HS-5 (cell line): Measurements from ENCODE around the gene OR13F1.
"Not testable (repeated sequence)": the region's sequence is repeated elsewhere in the genome, so short reads cannot be mapped to it uniquely, and the experiment has no call there.

Experiments used
- DNase-seq: peaks from one replicate; pipeline ENCODE4 v3.0.0-alpha.2; 2012; ENCODE audit warnings: low read depth

Gene OR13F1, protein sequence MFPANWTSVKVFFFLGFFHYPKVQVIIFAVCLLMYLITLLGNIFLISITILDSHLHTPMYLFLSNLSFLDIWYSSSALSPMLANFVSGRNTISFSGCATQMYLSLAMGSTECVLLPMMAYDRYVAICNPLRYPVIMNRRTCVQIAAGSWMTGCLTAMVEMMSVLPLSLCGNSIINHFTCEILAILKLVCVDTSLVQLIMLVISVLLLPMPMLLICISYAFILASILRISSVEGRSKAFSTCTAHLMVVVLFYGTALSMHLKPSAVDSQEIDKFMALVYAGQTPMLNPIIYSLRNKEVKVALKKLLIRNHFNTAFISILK

DNA sequence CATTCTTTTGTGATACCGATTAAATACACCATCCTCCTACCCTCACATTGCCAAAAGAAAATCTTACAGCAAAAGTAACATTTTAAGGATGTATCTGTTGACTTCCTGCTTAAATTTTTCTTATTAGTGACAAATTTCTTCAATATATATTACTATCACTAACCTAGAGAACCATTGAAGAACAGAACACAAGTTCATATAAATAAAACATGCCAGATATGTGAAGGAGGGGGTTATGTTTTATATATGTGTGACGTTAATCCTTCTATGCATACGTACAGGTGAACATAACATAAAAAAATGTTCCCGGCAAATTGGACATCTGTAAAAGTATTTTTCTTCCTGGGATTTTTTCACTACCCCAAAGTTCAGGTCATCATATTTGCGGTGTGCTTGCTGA lies at the start of gene OR13F1:
Gene OR13F1 (plus strand): TSS at position 301 of the 400 bp plus-strand sequence. CDS start 0 bp downstream, at position 301.
- DNase-seq = no peak

DNA sequence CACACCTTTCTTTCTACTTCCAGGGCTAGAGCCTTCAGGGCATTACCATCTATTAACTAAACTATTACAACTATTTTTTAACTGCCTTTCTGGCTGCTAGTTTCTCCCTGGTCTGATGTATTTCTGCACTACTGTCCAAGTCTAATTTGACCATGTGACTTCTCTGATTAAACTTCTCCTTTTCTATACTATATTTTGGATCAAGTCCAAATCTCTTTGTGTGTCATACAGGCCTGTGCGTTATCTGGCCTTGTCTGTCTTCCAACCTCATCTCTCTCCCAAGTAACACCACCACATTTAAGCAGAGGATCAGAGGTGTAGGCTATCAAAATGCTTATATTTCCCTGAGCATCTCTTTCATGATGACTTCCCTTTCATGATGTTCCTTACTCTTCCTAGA lies 47.2 kb upstream of the OR13F1 start:
- no peak for DNase-seq

DNA sequence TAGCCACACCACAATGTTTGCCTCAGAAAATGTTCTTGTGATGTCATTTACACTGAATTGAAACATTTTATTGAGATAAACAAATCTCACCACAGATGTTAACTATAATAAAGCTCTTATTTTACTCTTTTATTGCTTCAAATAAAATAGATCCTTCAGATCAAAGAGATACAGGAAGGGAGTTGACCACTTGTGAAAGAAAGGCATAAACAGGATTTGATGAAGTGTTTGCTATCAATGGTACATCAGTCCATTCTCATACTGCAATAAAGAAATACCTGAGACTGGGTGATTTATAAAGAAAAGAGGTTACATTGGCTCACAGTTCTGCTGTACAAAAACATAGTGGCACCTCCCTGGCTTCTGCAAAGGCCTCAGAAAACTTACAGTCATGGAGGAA lies 40.2 kb upstream of the OR13F1 start:
- no peak for DNase-seq

DNA sequence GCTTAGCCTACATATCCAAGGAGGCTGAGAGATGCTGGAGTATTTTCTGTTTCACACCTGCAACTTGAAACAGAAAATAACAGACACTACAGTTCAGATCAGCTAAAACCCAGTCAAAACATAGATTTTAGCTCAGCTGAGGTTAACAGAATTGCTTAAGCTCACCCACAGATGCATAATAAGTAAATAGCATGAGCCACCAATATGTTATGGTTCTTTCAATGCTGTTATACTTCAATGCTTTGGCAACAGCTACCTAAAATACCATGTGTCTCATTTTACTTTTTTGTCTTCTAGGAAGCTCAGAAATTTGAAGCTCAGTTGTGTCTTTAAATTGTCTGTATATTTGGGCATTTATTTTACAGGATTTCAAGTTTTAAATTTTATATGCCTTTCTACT lies 35.8 kb upstream of the OR13F1 start:
- DNase-seq = no peak

DNA sequence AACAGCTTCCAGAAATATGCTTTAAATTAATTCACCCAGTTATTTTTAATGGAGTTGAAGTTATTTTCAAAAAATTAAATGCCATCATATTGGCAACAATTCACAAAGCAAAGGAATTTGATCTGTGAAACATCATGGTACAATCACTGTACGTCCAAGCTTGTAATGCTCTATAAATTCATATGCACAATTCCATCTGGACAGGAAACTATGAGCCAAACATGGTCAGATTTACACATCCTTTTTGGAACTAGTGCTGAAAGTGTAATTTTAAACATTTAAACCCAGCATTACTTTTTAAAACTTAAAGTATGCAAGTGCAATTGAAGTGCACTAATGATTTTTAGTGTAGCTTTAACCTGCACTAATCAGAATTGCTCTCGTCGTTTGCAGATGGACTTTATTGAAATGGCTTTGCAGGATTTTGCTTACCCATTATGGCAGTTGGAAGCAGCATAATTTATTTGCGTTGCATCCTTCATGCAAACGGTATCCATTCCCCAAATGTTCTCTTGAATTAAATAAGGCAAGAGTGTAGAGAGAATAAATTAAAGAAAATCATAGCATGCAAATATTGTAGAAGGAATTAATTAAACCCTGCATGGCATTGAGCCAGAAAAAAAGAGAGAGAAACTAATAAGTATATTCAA lies 21.0 kb upstream of the OR13F1 start:
- no peak for DNase-seq

DNA sequence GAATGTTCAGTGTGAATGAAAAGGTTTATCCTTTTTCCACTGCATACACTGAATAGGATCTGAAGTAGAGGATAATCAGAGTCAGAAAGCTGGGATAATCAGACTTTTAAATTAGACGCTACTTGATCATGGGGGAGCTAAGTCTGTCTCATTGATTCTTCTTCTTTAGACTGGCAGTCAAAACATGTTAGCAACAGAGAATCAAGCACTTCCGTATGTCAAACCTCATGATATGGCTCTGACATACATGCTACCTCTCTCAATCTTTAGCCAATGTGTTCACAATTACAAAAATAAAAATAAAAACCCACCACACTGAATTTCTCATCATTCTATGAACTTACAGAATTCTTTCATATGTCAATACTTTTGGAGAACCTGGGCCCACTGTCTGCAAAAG lies 19.0 kb upstream of the OR13F1 start:
- DNase-seq = no peak

DNA sequence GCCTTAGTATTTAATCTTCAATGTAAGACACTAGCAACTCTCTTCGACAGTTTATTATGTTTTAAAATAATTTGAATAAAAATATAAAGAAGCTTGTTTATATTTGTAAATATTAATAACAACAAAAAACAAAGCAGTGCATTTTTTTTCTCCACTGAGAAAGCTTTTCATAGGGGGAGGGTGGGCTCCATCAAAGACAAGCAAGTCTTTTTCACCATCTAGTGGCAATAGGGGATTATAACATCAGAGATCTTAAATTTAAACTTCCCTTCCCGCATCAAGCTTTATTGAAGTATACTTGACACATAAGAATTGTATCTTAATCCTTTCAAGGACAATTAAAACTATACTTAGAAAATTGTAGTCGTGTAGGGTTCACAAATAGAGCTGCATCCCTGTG lies 9.3 kb upstream of the OR13F1 start:
- DNase-seq = peak; percentile 4

DNA sequence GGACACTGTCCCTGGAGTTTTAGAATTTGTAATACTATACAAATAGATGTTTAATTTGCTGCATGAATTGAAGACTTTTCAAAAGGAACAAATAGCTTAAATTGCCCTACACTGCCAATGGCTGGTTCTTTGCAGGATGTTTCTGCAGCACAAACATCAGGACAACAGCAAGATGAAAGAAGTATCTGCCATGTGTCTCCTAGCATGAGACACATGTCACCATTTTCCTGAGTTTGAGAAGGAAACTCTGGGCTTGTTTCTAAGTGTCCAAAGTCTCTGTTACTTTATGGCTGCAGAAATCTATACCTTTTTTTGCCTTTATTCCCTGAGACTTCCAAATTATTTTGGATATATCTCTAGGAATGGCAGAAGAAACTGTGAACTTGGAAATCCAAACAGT lies 623 bp upstream of the OR13F1 start:
- no peak for DNase-seq

DNA sequence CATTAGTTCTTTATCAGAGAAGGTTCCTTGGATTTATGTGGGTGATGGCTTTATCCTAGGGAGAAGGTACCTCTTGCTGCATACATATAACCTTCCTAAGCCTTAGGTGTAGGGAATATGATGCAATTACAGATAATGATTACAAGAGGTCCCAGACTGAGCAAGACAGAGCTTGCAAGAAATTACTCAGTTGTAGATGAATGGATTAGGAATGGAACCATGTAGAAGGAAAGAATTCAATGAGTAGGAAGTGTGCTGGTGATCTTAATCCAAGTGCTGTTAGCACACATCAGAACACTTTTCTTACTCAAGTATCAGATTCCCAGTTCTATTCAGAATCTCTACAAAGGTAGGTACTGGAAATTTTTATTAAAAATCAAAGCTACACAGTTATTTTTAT lies 2.5 kb downstream of the OR13F1 start:
- DNase-seq = no peak

DNA sequence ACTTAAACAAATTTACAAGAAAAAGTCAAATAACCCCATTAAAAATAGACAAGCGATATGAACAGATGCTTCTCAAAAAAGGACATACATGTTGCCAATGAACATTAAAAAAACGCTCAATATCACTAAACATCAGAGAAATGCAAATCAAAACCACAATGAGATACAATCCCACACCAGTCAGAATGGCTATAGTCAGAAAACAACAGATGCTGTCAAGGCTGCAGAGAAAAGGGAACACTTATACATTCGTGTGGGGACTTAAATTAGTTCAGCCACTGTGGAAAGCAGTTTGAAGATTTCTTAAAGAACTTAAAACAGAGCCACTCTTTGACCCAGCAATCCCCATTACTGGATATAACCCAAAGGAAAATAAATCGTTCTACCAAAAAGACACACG lies 10.8 kb downstream of the OR13F1 start:
- DNase-seq = no peak

DNA sequence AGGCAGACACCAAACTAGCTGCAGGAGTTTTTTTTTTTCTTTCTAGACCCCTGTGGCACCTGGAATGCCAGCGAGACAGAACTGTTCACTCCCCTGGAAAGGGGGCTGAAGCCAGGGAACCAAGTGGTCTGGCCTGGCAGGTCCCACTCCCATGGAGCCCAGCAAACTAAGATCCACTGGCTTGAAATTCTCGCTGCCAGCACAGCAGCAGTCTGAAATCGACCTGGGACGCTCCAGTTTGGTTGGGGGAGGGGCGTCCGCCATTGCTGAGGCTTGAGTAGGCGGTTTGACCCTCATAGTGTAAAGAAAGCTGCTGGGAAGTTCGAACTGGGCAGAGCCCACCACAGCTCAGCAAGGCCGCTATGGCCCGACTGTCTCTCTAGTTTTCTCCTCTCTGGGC lies 16.2 kb downstream of the OR13F1 start:
- not testable (repeated sequence) for DNase-seq

DNA sequence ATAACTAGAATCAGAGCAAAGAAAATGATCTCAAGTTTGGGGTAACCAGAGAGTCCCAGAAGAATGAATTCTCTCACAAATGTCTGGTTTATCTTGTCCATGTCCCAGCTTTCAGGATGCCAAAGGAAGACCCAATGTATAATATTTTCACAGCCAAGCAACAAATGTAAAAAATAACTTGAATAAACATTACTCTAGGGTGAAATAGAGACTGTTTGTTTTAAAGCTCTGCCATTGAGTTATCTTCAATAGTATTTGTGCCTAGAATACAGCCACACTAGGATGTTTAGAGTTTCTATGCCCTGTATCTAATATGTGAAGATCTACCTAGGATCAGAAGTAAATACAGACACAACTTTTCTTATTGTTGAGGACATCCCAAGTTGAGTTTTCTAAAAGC lies 23.0 kb downstream of the OR13F1 start, which contains the start of gene OR13C4:
Gene OR13C4 (minus strand): TSS at position 101 of the 400 bp plus-strand sequence. CDS start 0 bp downstream, at position 101.
- DNase-seq = no peak

DNA sequence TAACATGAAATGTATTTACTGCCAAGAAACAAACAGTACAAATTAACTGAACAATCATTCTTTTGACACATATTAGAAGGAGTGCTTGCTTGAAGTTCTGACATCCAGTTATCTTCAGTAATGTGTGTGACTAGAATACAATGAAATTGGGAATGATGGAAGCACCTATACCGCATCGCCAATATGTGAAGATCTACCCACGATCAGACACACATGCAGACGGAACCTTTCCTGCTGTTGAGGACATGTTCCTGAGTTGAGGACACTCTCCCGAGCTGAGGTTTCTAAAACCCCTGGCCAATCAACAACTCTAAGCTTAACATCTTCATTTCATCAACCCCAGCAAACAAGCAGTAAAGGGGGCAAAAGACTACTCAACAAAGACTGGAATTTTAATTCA lies 32.7 kb downstream of the OR13F1 start, which contains the start of gene OR13C3:
Gene OR13C3 (minus strand): TSS at position 101 of the 400 bp plus-strand sequence. CDS start 133 bp downstream, outside the sequence.
- DNase-seq = no peak

DNA sequence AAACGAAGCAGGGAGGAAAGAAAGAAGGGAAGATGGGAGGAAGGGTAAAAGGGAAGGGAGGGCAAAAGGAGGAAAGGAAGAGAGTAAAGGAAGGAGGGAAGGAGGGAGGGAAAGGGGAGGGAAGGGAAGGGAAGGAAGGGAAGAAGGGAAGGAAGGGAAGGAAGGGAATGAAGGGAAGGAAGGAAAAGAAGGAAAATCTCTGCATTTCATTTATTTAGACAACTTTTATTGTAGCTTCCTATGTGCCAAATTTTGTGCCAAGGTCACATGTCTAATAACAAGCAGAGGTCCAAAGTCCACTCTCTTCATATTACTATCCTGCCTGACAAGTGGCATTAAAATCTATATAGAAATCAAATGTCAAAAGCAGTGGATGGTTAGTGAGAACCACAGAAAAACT lies 35.2 kb downstream of the OR13F1 start:
- DNase-seq = no peak

DNA sequence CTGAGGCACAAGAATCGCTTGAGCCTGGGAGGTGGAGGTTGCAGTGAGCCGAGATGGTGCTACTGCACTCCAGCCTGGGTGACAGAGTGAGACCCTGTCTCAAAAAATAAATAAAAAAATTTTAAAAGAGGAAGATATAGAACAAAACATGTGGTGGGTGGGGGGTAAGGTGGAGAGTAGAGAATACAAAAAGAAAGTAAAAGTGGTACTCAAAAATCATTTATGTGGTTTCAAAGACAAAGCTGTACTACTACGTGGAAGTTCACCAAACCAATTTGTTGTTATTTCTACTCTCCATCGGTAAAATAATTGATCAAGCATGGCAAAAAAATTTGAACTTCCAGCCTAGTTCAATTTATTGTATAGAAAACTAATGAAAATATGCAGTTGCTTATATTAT lies 40.6 kb downstream of the OR13F1 start:
- no peak for DNase-seq

DNA sequence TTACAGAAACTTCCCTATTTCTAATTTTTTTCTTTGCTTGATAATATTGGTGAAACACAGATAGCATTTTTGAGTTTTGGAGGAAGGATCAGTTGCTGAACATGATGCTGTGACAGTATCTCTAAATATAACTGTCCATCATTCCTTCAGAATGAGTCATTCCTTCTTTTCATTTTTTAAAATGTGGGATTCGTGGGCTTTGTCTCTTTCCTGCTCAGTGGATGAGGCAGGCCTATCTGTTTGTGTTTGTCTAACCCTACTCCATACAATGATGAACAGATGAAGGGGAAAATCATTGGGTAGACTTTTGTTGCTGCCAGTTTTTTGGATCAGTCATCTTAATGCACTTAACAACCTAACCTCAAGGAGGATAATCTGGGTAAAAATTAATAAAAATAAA lies 49.2 kb downstream of the OR13F1 start:
- peak; percentile 53 for DNase-seq
